Measurements from ENCODE around the gene ZDHHC22. TPM values are rescaled to one million over a fixed set of nuclear protein-coding genes. Genes with fewer than 3 reads are reported as not detected.

ZDHHC22 gene
- total and polyA plus RNA-seq, 2 of the 13 experiments (the other 11 are each of a cell fraction or from before 2014, with no cell fraction given), result not detected

DNA sequence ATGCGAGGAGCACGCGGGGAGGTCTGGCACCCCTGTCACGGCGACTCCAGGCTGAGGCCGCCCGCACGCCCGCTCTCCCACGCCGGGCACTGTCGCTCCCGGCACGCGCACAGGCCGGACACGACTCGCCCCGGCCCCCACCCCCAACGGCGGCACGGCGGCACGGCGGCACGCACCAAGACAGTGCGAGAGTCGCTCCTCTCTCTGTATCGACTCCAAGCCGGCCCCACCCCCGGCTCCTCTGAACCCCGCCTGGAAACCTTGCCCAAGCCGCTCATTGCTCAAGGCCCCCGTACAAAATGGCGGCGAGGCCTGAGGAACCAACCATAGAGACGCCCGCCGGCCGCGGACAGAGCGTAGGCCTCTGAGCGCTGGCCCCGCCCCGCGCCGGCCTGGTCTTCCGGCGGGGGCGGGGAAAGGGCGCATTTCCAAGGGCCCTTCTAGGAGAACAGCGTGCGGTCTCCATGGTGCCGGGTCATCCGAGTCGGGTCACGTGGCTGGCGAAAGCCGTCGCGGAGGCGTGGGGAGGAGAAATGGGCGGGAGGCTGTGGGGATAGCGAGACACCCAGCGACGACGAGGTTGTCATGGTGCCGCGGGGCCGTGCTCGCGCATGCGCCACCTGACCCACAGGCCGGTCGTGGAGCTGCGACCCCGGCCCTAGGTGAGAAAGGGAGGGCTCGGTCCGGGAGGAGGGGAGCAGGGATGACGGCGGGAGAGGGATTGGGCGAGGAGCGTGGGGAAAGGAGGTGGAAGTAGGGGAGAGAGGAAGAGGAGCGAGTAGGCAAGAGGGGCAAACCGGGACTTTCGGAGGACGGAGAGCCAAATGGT is 43.7 kb downstream of the ZDHHC22 start, which contains the start of gene CIPC (continued):
- TF ChIP-seq, protein P1, sequence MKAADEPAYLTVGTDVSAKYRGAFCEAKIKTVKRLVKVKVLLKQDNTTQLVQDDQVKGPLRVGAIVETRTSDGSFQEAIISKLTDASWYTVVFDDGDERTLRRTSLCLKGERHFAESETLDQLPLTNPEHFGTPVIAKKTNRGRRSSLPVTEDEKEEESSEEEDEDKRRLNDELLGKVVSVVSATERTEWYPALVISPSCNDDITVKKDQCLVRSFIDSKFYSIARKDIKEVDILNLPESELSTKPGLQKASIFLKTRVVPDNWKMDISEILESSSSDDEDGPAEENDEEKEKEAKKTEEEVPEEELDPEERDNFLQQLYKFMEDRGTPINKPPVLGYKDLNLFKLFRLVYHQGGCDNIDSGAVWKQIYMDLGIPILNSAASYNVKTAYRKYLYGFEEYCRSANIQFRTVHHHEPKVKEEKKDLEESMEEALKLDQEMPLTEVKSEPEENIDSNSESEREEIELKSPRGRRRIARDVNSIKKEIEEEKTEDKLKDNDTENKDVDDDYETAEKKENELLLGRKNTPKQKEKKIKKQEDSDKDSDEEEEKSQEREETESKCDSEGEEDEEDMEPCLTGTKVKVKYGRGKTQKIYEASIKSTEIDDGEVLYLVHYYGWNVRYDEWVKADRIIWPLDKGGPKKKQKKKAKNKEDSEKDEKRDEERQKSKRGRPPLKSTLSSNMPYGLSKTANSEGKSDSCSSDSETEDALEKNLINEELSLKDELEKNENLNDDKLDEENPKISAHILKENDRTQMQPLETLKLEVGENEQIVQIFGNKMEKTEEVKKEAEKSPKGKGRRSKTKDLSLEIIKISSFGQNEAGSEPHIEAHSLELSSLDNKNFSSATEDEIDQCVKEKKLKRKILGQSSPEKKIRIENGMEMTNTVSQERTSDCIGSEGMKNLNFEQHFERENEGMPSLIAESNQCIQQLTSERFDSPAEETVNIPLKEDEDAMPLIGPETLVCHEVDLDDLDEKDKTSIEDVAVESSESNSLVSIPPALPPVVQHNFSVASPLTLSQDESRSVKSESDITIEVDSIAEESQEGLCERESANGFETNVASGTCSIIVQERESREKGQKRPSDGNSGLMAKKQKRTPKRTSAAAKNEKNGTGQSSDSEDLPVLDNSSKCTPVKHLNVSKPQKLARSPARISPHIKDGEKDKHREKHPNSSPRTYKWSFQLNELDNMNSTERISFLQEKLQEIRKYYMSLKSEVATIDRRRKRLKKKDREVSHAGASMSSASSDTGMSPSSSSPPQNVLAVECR (CRISPR knock-in tag; IDR thresholded peaks at IDR 0.05; ENCODE audit: borderline replicate concordance), result peak; percentile 83; the same call in 1 of the 2 replicates
- TF ChIP-seq ZFX (CRISPR knock-in tag; IDR thresholded peaks at IDR 0.05; ENCODE audit: low read depth) (peak; percentile 77; the same call in 1 of the 2 replicates), SALL1 (CRISPR knock-in tag; IDR thresholded peaks at IDR 0.05) (peak; percentile 50), HOXA3 (CRISPR knock-in tag; IDR thresholded peaks at IDR 0.05) (peak; percentile 99), ELF4 (CRISPR knock-in tag; IDR thresholded peaks at IDR 0.05; ENCODE audit: borderline replicate concordance) (0 out of 2 replicates have a peak, but pooled peaks have one; percentile 59), CENPT (CRISPR knock-in tag; IDR thresholded peaks at IDR 0.05; ENCODE audit: low read depth) (no peak), ATAD3A (CRISPR knock-in tag; IDR thresholded peaks at IDR 0.05) (no peak), PRPF4 (IDR thresholded peaks at IDR 0.05; ENCODE audit: low read depth, low read length, poor library complexity, severe bottlenecking) (no peak)
- TF ChIP-seq, protein P2, sequence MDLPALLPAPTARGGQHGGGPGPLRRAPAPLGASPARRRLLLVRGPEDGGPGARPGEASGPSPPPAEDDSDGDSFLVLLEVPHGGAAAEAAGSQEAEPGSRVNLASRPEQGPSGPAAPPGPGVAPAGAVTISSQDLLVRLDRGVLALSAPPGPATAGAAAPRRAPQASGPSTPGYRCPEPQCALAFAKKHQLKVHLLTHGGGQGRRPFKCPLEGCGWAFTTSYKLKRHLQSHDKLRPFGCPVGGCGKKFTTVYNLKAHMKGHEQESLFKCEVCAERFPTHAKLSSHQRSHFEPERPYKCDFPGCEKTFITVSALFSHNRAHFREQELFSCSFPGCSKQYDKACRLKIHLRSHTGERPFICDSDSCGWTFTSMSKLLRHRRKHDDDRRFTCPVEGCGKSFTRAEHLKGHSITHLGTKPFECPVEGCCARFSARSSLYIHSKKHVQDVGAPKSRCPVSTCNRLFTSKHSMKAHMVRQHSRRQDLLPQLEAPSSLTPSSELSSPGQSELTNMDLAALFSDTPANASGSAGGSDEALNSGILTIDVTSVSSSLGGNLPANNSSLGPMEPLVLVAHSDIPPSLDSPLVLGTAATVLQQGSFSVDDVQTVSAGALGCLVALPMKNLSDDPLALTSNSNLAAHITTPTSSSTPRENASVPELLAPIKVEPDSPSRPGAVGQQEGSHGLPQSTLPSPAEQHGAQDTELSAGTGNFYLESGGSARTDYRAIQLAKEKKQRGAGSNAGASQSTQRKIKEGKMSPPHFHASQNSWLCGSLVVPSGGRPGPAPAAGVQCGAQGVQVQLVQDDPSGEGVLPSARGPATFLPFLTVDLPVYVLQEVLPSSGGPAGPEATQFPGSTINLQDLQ (CRISPR knock-in tag; IDR thresholded peaks at IDR 0.05), result 0 out of 2 replicates have a peak, but pooled peaks have one; percentile 75
- TF ChIP-seq, protein P3, sequence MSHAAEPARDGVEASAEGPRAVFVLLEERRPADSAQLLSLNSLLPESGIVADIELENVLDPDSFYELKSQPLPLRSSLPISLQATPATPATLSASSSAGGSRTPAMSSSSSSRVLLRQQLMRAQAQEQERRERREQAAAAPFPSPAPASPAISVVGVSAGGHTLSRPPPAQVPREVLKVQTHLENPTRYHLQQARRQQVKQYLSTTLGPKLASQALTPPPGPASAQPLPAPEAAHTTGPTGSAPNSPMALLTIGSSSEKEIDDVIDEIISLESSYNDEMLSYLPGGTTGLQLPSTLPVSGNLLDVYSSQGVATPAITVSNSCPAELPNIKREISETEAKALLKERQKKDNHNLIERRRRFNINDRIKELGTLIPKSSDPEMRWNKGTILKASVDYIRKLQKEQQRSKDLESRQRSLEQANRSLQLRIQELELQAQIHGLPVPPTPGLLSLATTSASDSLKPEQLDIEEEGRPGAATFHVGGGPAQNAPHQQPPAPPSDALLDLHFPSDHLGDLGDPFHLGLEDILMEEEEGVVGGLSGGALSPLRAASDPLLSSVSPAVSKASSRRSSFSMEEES (CRISPR knock-in tag; IDR thresholded peaks at IDR 0.05), result peak; percentile 86
- TF ChIP-seq, protein P4, sequence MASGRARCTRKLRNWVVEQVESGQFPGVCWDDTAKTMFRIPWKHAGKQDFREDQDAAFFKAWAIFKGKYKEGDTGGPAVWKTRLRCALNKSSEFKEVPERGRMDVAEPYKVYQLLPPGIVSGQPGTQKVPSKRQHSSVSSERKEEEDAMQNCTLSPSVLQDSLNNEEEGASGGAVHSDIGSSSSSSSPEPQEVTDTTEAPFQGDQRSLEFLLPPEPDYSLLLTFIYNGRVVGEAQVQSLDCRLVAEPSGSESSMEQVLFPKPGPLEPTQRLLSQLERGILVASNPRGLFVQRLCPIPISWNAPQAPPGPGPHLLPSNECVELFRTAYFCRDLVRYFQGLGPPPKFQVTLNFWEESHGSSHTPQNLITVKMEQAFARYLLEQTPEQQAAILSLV (CRISPR knock-in tag; IDR thresholded peaks at IDR 0.05; ENCODE audit: borderline replicate concordance), result peak; percentile 77; the same call in 1 of the 2 replicates
- TF ChIP-seq, protein P5, sequence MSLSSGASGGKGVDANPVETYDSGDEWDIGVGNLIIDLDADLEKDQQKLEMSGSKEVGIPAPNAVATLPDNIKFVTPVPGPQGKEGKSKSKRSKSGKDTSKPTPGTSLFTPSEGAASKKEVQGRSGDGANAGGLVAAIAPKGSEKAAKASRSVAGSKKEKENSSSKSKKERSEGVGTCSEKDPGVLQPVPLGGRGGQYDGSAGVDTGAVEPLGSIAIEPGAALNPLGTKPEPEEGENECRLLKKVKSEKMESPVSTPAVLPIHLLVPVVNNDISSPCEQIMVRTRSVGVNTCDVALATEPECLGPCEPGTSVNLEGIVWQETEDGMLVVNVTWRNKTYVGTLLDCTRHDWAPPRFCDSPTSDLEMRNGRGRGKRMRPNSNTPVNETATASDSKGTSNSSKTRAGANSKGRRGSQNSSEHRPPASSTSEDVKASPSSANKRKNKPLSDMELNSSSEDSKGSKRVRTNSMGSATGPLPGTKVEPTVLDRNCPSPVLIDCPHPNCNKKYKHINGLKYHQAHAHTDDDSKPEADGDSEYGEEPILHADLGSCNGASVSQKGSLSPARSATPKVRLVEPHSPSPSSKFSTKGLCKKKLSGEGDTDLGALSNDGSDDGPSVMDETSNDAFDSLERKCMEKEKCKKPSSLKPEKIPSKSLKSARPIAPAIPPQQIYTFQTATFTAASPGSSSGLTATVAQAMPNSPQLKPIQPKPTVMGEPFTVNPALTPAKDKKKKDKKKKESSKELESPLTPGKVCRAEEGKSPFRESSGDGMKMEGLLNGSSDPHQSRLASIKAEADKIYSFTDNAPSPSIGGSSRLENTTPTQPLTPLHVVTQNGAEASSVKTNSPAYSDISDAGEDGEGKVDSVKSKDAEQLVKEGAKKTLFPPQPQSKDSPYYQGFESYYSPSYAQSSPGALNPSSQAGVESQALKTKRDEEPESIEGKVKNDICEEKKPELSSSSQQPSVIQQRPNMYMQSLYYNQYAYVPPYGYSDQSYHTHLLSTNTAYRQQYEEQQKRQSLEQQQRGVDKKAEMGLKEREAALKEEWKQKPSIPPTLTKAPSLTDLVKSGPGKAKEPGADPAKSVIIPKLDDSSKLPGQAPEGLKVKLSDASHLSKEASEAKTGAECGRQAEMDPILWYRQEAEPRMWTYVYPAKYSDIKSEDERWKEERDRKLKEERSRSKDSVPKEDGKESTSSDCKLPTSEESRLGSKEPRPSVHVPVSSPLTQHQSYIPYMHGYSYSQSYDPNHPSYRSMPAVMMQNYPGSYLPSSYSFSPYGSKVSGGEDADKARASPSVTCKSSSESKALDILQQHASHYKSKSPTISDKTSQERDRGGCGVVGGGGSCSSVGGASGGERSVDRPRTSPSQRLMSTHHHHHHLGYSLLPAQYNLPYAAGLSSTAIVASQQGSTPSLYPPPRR (CRISPR knock-in tag; IDR thresholded peaks at IDR 0.05; ENCODE audit: borderline replicate concordance), result peak; percentile 31; the same call in 1 of the 2 replicates

All from HepG2 (cell line).